Cardiac muscle cell (in vitro differentiated cells and primary cell): ENCODE results near the gene LSM11. TPM values are rescaled to one million over a fixed set of nuclear protein-coding genes. Genes with fewer than 3 reads are reported as not detected.
A peak's percentile ranks its signal among the peaks of the same experiment; 100 is the strongest.

Experiments used
- DNase-seq, 2 donors: peaks; one replicate each; pipeline versions ENCODE4 v3.0.0 to v3.0.0-alpha.2; 2010 to 2017; ENCODE audit warnings: low read depth in 1 of 2, low spot score in 1 of 2
- H3K27ac ChIP-seq: fragments of 200-600 bp; sonication (generic); 2 replicates; pipeline ENCODE4 v1.5.1; 2016
- H3K27me3 ChIP-seq: fragments of 200-600 bp; sonication (generic); 2 replicates; pipeline ENCODE4 v1.6.0; 2016; ENCODE audit warnings: control low read depth
- H3K36me3 ChIP-seq: fragments of 200-600 bp; sonication (generic); 2 replicates; pipeline ENCODE4 v1.5.1; 2016; ENCODE audit warnings: control low read depth
- H3K4me1 ChIP-seq: fragments of 200-600 bp; sonication (generic); 2 replicates; pipeline ENCODE4 v1.8.1; 2017; ENCODE audit warnings: low read depth, mild to moderate bottlenecking, mixed run types
- H3K4me3 ChIP-seq: fragments of 200-600 bp; sonication (generic); 2 replicates; pipeline ENCODE4 v1.5.1; 2016; ENCODE audit warnings: mild to moderate bottlenecking
- H3K9me3 ChIP-seq: fragments of 200-600 bp; sonication (generic); 2 replicates; pipeline ENCODE4 v1.5.1; 2017; ENCODE audit warnings: low read depth, mild to moderate bottlenecking, control low read depth
- CTCF ChIP-seq: IDR thresholded peaks from 2 replicates; pipeline ENCODE4 v1.5.1; 2012; ENCODE audit warnings: low read depth, mild to moderate bottlenecking, low read length
- polyA plus RNA-seq: library from polyadenylated mRNA; unstranded; fragments of >200 nt; fragmentation: Nextera tagmentation; extraction: Ambion mirVana; gene quantifications from 2 replicates; pipeline ENCODE4 v1.2.1, GENCODE V29; 2016
- total RNA-seq: library from RNA; depleted of rRNA; stranded (reverse); fragments of >200 nt; gene quantifications from 2 replicates; pipeline ENCODE4 v1.2.3, GENCODE V29; 2016

The LSM11 gene
- total and polyA plus RNA-seq, 2 experiments from 2014 or later = 1.6 to 5.5 TPM

- Histone ChIP-seq H3K4me1 (no peaks in the 10 kb centered on the region), H3K9me3 (no peaks in the 10 kb centered on the region), H3K36me3 (no peaks in the 10 kb centered on the region), H3K27ac (no peak overlapping the region), H3K27me3 (no peaks in the 10 kb centered on the region), H3K4me3 (no peak overlapping the region)
- DNase-seq = no peak
- TF ChIP-seq CTCF = no peak
These were observed 24.2 kb downstream of the LSM11 start for GRCh38 chr5:157767689-157768088.

DNA sequence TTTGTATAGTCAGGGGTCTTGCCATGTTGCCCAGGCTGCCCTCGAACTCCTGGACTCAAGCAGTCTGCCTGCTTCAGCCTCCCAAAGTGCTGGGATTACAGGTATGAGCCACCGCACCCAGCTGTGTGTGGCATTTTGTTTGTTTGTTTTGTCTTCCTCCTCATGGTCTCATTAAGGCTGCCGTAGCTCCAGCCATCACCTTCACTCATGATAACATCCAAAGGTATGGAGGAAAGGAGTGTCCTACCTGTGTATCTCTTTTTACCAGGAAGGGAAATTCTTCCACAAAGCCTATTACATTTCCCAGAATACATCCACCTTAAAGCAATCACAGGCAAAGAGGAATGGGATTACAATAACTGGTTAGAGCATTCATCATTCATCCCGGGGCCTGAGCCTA, 27.2 kb downstream of the LSM11 start:
- H3K4me3 ChIP-seq = no peak overlapping the region
- no peak for DNase-seq
- H3K27me3 ChIP-seq = no peaks in the 10 kb centered on the region
- no peaks in the 10 kb centered on the region for H3K4me1 ChIP-seq
- H3K9me3 ChIP-seq = no peaks in the 10 kb centered on the region
- no peaks in the 10 kb centered on the region for H3K36me3 ChIP-seq
- TF ChIP-seq CTCF = no peak
- no peak overlapping the region for H3K27ac ChIP-seq

GRCh38 chr5:157772127-157772526, 28.6 kb downstream of the LSM11 start:
- no peak overlapping the region for H3K27ac ChIP-seq
- H3K4me3 ChIP-seq = no peak overlapping the region
- no peaks in the 10 kb centered on the region for H3K36me3 ChIP-seq
- no peaks in the 10 kb centered on the region for H3K9me3 ChIP-seq
- no peaks in the 10 kb centered on the region for H3K4me1 ChIP-seq
- no peak for TF ChIP-seq CTCF
- H3K27me3 ChIP-seq = no peaks in the 10 kb centered on the region
- no peak for DNase-seq

- H3K27ac ChIP-seq = no peak overlapping the region
- TF ChIP-seq CTCF = no peak
- DNase-seq = peak in 1 of 2 donors; percentile 57
- no peaks in the 10 kb centered on the region for H3K9me3 ChIP-seq
- no peak overlapping the region for H3K4me3 ChIP-seq
- no peaks in the 10 kb centered on the region for H3K27me3 ChIP-seq
- H3K4me1 ChIP-seq = peaks cover 7% of the 10 kb centered on the region
- H3K36me3 ChIP-seq = no peaks in the 10 kb centered on the region
These were observed 34.8 kb downstream of the LSM11 start for GRCh38 chr5:157778121-157778805.

DNA sequence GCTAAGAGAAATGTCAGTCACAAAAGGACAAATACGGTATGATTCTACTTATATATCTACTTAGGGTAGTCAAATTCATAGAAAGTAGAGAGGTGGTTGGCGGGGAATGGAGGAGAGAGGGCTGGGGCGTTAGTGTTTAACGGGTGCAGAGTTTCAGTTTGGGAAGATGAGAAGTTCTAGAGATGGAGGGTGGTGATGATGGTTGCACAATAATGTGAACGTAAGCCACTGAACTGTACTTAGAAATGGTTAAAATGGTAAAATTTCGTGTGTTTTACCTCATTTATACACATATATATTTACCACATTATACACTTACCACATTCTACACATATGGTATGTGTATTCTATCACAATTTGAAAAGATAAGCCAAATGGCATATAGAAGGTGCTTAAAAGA, 35.7 kb downstream of the LSM11 start:
- no peaks in the 10 kb centered on the region for H3K9me3 ChIP-seq

More for the DNA sequence above, 35.7 kb downstream of the LSM11 start:
- Histone ChIP-seq H3K4me3 (no peak overlapping the region), H3K27me3 (no peaks in the 10 kb centered on the region), H3K4me1 (peaks cover 7% of the 10 kb centered on the region), H3K36me3 (no peaks in the 10 kb centered on the region), H3K27ac (no peak overlapping the region)
- no peak for TF ChIP-seq CTCF
- no peak for DNase-seq
